ENCODE data around the gene ZNF195.
A peak's percentile ranks its signal among the peaks of the same experiment; 100 is the strongest.

The ZNF195 gene

DNA sequence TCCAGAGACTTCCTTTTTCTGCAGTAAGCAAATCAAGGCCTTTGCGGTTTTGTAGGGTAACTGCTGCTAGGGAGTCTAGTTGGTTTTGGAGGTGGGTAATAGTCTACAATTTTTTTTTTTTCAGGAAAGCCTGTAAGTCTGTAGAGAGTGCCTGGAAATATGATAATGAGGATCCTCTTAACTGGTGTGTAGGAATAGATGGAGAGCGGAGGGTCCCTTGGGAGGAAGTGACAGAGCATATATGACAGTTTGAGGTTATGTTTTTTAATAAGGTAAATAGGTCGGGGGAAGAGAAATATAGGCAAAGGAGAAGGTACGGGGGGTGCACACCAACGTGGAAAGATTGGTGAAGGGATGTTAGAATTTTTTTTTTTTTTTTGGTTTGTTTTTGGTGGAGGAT is 25.9 kb downstream of the ZNF195 start:
- H3K4me3 ChIP-seq (ENCODE audit: low read depth, low read length), result no peak overlapping the region
- no peak for DNase-seq (ENCODE audit: low read depth)
- TF ChIP-seq, protein P1, sequence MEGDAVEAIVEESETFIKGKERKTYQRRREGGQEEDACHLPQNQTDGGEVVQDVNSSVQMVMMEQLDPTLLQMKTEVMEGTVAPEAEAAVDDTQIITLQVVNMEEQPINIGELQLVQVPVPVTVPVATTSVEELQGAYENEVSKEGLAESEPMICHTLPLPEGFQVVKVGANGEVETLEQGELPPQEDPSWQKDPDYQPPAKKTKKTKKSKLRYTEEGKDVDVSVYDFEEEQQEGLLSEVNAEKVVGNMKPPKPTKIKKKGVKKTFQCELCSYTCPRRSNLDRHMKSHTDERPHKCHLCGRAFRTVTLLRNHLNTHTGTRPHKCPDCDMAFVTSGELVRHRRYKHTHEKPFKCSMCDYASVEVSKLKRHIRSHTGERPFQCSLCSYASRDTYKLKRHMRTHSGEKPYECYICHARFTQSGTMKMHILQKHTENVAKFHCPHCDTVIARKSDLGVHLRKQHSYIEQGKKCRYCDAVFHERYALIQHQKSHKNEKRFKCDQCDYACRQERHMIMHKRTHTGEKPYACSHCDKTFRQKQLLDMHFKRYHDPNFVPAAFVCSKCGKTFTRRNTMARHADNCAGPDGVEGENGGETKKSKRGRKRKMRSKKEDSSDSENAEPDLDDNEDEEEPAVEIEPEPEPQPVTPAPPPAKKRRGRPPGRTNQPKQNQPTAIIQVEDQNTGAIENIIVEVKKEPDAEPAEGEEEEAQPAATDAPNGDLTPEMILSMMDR (IDR thresholded peaks at IDR 0.05; ENCODE audit: low read depth, low read length, missing control alignments), result no peak

DNA sequence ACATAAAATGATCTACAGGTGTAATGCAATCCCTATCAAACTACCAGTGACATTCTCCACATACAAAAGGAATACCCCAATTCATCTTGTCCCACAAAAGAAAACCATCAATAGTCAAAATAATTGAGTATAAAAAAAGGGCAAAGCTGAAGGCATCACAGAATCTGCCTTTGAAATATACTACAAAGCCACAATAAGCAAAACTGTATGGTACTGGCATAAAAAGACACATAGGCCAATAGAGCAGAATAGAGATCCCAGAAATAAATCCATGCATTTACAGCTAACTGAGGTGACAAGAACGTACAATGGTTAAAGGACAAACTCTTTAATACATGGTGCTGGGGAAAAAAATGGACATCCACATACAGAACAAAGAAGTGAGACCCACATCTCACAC is 31.8 kb downstream of the ZNF195 start:
- no peak overlapping the region for H3K4me3 ChIP-seq (ENCODE audit: low read depth, low read length)
- DNase-seq (ENCODE audit: low read depth), result no peak
- TF ChIP-seq, protein P1 (IDR thresholded peaks at IDR 0.05; ENCODE audit: low read depth, low read length, missing control alignments), result no peak

DNA sequence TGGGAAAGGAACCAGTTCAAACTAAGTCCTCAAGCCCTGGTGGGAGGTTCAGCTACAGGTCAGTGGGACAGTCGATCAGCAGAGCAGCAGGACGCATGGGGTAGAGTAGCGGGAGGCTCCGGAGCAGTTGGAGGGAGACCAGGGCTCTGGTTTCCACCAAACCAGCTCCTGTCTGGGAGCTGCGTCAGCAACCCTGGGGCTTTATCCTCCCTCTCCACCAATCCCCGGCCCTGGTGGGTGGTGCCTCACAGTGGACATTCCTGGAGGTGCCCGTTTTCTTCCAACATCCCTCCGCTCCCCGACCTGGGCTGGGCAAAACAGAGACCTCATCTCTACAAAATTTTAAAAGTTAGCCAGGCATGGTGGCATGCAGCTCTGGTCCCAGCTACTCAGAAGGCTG is 32.4 kb downstream of the ZNF195 start:
- no peak overlapping the region for H3K4me3 ChIP-seq (ENCODE audit: low read depth, low read length)
- TF ChIP-seq, protein P1 (IDR thresholded peaks at IDR 0.05; ENCODE audit: low read depth, low read length, missing control alignments), result no peak
- DNase-seq (ENCODE audit: low read depth), result no peak

DNA sequence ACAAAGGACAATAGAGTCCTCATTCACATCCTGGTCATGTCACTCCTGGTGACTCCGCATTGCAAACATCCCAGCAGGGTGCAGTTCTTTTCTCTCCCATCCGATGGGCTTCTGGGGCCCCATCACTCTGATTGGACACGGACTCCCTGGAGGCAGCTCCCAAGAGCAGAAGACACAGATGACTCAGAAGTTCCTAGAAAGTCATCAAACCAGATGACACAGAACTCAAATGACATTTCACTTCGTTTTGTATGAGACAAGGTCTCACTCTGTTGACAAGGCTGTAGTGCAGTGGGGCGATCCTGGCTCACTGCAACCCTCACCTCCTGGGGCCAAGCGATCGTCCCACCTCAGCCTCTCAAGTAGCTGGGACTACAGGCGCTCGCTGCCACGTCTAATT is 33.2 kb downstream of the ZNF195 start:
- TF ChIP-seq, protein P1 (IDR thresholded peaks at IDR 0.05; ENCODE audit: low read depth, low read length, missing control alignments), result no peak
- no peak overlapping the region for H3K4me3 ChIP-seq (ENCODE audit: low read depth, low read length)
- DNase-seq (ENCODE audit: low read depth), result no peak

DNA sequence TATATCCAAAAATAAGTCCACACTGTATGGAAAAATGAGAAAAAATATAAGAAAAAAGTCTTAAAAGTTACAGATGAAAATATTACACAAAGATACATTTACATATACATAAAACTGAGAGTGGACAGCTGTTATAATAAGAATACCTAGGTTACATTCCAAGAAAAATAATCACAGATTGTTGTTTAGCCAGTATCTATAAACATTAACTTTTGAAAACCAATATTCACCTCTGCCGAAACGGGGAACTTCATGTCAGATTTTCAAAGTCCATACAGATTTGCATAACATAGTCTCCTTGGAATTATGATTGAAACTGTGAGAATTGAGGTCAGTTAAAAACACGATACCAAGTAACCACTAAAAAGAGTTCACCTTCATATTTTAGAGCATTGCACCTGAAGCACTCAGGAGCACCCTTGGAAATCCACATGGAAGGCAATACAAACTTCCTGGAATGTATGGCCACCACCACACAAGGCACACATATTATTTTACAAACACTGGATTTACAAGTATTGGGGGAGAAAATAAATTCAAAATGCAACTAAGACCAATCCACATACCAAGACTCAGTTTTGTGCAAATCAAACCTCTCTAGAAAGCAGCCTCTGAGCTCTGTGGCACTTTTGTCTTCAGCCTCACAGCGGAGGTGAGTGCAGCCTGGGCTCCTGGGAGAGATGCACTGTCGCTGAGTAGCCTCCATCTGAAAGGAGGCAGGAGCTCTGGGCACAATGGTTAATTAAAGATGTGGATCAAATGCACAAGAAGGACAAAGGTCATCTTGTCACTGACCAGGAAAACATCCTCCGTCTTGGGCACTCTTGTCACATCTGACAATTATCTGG is 34.4 kb downstream of the ZNF195 start:
- TF ChIP-seq, protein P1 (IDR thresholded peaks at IDR 0.05; ENCODE audit: low read depth, low read length, missing control alignments), result no peak
- H3K4me3 ChIP-seq (ENCODE audit: low read depth, low read length), result no peak overlapping the region
- no peak for DNase-seq (ENCODE audit: low read depth)

DNA sequence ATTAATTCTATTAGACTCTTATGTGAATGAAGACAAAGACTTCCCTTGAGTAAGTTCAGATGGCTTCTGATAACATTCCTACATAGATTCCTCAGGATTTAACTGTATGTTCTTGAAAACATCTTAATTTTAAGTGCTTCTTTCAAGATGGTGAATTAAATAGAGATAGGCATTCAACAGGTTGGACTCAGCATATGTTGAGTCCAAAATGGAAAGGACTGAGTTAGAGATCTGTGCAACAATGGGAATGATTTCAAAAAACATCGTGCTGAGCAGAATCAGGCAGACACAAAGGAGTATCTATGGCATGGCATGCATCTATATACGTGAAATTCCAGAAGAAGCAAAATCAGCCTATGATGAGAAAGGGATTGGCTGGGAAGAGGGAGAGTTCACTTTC is 36.2 kb downstream of the ZNF195 start:
- no peak for DNase-seq (ENCODE audit: low read depth)
- TF ChIP-seq, protein P1 (IDR thresholded peaks at IDR 0.05; ENCODE audit: low read depth, low read length, missing control alignments), result no peak
- no peak overlapping the region for H3K4me3 ChIP-seq (ENCODE audit: low read depth, low read length)

DNA sequence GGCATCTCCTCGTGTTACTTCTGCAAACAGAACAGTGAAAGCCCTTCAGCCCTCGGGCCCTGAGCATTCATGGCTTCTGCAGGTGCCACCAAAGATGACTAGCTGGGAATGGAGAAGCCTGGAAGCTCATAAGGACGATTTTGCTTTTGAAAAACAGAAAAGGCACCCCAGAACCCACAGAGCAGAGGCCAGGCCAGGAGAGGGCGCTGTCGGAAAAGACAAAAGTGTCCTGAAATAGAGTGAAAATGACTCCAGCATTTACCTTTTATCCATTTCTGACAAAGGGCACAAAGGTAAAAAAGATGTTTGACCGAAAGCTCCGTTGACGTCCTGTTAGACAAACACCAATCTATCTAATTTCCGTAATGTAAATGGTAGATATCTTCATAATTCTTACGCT is 37.6 kb downstream of the ZNF195 start:
- no peak for DNase-seq (ENCODE audit: low read depth)
- no peak overlapping the region for H3K4me3 ChIP-seq (ENCODE audit: low read depth, low read length)
- TF ChIP-seq, protein P1 (IDR thresholded peaks at IDR 0.05; ENCODE audit: low read depth, low read length, missing control alignments), result peak; percentile 72
